ENCODE data around the gene STX12.
"Not testable (repeated sequence)": the region's sequence is repeated elsewhere in the genome, so short reads cannot be mapped to it uniquely, and the experiment has no call there.

Gene STX12

GRCh38 chr1:27775336-27775735 is 2.3 kb downstream of the STX12 start:
- DNase-seq (ENCODE audit: low spot score) = not testable (repeated sequence)

GRCh38 chr1:27776276-27776675 is 3.3 kb downstream of the STX12 start:
- DNase-seq (ENCODE audit: low spot score) = not testable (repeated sequence)

DNA sequence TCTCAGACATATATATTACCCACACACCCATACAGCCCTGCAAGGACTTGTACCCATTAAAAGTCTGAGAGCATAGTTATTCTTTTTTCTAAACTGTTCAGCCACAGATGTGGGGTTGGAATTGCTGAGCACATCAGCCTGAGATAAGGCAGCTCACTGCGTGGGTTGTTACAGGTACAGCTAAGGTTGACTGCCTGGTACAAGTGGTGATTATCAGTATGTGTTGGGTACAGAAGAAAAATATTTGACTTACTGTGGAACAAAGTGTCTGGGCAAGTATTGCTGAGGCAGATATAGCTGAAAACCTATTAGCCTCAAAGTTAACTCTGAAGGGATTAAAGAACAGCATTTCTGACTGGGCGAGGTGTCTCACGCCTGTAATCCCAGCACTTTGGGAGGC is 5.0 kb downstream of the STX12 start:
- no peak for DNase-seq (ENCODE audit: low spot score)

DNA sequence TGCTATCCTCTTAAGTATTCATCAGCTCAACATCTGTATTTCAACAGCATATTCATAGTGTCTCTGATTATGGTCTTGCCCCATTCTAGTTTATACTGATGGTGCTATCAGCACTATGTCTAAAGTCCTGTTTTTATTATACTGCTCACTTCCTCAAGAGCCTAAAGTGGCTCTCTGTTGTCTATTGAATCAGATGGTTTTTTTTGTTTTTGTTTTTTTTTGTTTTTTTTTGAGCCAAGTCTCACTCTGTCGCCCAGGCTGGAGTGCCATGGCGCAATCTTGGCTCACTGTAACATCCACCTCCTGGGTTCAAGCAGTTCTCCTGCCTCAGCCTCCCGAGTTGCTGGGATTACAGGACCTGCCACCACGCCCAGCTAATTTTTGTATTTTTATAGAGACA is 6.1 kb downstream of the STX12 start:
- no peak for DNase-seq (ENCODE audit: low spot score)

GRCh38 chr1:27782950-27783349 is 9.9 kb downstream of the STX12 start:
- no peak for DNase-seq (ENCODE audit: low spot score)

GRCh38 chr1:27784700-27785099 is 11.7 kb downstream of the STX12 start:
- no peak for DNase-seq (ENCODE audit: low spot score)

DNA sequence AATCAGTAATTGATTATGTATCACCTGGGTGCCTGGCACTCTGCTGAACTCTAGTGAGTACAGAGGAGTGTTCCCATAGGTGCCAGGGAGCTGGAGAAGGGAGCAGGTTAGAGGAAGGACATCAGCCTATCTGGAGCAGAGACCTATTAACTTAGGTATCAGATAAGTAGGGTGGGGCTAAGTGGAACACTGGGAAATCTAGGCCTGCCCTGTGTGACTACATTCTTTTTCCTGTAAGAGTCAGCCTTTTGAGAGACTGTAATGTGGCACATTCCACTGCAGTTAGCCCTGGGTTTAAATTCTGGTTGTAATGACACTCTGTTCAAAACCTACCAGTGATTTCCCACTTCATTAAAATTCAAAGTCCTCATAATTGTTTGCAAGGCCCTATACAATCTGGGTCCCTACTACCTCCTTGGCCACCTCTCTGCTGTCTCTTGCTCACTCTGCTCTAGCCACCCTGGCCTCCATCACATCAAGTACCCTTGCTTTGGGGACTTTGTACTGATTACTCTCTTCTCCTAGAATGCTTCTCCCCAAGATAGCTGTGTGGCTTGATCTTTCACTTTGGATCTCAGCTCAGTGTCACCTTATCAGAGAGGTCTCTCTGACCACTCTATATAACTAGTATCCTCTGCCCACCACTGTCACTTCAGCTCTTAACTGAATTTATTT is 12.9 kb downstream of the STX12 start:
- DNase-seq (ENCODE audit: low spot score) = no peak

GRCh38 chr1:27787895-27788294 is 14.9 kb downstream of the STX12 start:
- DNase-seq (ENCODE audit: low spot score) = no peak

- no peak for DNase-seq (ENCODE audit: low spot score)
Measured at GRCh38 chr1:27789540-27790041, 16.6 kb downstream of the STX12 start.

- DNase-seq (ENCODE audit: low spot score) = not testable (repeated sequence)
Measured at GRCh38 chr1:27790270-27790669, 17.3 kb downstream of the STX12 start.

GRCh38 chr1:27795601-27796000 is 22.6 kb downstream of the STX12 start:
- no peak for DNase-seq (ENCODE audit: low spot score)

- no peak for DNase-seq (ENCODE audit: low spot score)
Measured at GRCh38 chr1:27804791-27805190, 31.8 kb downstream of the STX12 start.

DNA sequence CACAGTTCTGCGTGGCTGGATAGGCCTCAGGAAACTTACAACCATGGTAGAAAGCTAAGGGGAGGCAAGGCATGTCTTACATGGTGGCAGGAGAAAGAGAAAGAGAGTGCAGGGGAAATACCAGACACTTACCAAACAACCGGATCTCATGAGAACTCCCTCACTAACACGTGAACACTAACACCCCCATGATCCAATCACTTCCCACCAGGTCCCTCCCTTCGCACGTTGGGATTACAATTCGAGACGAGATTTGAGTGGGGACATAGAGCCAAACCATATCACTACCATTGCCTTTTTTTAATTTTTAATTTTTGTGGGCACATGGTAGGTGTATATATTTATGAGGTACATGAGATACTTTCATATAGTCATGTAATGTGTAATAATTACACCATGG is 33.7 kb downstream of the STX12 start:
- DNase-seq (ENCODE audit: low spot score) = no peak

DNA sequence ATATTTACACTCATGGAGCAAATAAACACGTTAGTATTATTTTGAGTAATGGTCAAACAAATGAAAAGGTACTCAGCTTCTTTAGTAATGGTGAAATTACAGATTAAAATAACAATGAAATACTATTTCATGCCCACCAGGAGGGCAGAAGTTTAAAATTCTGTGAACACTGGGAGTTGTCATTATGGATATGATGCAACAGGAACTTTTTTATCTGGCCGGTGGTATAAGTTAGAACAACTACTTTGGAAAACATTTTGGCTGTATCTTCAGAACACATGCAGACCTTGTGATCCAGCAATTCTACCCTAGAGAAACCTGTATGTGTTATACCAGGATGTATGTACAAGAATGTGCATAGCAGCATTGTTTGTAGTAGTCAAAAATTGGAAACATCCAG is 34.4 kb downstream of the STX12 start:
- no peak for DNase-seq (ENCODE audit: low spot score)

DNA sequence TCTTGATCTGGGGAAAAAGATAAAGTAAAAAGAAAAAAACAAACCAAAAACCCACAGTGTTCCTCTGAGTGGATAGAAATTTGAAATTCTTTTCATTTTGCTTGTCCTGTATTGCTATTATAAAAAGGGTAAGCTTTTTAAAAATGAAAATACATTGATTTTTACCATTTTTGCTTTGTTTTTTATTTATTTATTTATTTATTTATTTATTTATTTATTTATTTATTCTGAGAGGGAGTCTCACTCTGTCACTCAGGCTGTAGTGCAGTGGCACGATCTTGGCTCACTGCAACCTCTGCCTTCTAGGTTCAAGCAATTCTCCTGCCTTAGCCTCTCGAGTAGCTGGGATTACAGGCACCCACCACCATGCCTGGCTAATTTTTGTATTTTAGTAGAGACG is 35.1 kb downstream of the STX12 start:
- DNase-seq (ENCODE audit: low spot score) = not testable (repeated sequence)

DNA sequence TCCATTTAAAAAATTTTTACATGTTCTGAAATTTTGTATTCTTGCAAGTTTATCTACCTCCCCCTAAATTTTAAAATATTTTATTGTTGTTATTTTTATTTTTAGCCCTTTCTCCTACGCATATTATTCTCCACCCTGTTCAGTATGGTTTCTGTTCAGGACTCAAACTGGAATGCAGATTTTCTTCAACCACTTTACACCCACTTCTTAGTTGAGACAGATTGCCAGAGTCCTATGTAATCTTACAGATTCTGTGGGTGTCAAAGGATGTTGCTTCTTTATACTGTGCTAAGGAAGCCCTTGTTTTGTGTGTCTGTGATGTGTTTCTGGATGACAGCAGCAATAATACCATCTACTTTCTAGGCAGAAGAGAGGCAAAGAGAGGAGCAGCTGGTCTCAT is 36.9 kb downstream of the STX12 start:
- DNase-seq (ENCODE audit: low spot score) = no peak

DNA sequence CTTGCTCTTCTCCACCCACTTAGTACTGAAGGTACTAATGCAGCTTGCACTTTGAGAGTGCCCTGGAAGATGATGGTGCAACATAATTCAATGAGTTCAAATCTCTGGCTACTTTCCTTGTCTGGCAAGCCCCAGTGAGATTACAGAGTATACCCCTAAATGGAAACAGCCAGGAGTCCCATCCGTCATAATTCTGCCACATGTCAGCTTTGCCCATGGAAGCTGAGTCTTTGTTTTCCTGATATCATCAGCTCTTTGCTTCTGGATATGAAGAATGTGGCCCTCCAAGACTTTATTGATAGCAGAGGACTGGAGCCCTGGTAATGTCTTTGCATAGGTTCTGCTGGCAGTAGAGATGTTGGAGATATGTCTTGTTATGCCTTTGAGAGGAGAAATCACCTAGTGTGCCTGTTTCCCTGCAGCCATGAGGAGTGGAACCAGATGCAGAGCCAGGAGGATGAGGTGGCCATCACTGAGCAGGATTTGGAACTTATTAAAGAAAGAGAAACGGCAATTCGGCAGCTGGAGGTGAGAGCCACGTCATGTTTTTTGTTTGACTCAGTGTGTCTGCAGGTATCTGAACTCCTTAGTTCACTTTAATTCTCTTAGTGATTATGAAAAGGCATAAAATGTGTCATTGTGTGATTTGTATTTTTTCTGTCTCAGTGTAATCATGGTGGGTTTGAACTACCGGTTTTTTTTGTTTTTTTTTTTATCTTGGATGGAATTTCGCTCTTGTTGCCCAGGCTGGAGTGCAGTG is 38.9 kb downstream of the STX12 start:
- DNase-seq (ENCODE audit: low spot score) = no peak

GRCh38 chr1:27816921-27817630 is 44.1 kb downstream of the STX12 start:
- DNase-seq (ENCODE audit: low spot score) = no peak

GRCh38 chr1:27821761-27822315 is 48.8 kb downstream of the STX12 start:
- no peak for DNase-seq (ENCODE audit: low spot score)

DNA sequence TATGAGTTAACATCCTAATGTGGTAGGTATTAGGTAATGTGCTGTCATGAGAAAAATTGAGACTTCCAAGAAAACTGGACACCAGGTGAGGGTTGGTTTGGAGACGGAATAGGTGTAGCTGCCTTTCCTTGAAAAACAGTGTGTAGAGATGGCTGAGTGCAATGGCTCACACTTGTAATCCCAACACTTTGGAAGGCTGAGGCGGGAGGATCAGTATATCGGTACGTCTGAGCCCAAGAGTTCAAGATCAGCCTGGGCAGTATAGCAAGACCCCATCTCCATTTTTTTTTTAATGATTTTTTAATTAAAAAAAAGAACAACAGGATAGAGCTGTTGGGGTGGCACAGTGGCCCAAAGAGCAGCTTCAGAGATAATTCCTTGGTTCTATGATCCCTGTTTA is 50.8 kb downstream of the STX12 start:
- DNase-seq (ENCODE audit: low spot score) = no peak

- no peak for DNase-seq (ENCODE audit: low spot score)
Measured at GRCh38 chr1:27824411-27824810, 51.4 kb downstream of the STX12 start.

- DNase-seq (ENCODE audit: low spot score) = not testable (repeated sequence)
Measured at GRCh38 chr1:27829339-27829960, 56.4 kb downstream of the STX12 start.

Data from NAMALWA (cell line).